ENCODE data around the gene HEXIM2.
"Not testable (repeated sequence)": the region's sequence is repeated elsewhere in the genome, so short reads cannot be mapped to it uniquely, and the experiment has no call there.

Gene HEXIM2

DNA sequence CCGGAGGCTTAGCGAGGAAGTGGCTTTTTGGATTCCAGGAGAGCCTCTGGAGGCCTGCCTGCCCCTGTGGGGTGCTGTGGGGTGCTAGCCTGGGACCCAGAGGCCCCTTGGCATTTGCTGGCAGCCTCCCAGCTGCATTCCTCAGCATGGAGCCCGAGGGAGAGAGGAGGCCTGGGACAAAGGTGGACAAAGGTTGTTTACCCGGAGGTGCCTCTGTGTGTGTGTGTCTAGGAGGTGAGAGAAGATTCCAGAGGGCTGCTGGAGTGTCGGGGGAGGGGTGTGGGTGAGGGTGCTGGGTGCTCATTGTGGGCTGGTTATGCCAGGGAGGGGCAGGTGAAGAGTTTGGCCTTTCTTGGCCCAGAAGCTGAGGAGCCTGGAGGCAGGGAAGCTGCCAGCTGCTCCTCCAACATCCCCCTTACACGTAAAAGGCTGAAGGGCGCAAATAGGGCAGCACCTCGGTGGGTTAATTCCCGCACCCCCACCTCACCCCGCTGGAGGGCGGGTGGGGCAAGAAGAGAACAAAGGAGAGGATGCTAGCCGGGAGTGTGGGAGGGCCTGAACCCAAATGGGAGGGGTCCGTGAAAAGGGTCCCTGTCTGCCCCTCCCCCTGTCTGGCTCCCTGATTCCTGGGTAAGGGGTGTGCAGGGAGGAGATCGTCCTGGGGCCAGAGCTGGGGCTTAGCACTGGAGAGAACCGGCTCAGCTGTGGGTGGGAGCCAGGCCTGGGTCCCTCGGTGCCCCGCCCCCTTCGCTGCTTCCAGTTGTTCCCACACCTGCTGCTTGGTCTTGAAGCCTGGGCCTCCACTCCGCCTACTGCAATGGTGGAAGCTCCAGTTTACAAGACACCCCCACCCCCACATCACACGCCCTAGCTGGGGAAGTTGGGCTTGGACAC is 9.9 kb downstream of the HEXIM2 start:
- no peak for DNase-seq

DNA sequence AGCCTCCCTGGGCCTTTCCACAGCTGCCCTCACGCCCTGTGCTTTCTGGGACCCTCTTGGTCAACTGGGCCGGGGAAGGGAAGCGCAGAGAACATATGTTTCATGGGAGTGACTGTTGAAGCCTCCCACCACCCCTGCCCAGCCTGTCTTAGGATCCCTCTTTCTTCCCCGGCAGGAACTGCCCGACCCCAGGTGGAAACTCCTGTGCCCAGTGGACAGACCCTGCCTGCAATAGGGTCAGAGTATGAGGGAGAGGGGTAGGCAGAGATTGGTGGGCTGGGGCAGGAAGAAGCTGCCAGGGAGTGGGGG is 10.5 kb downstream of the HEXIM2 start:
- no peak for DNase-seq

DNA sequence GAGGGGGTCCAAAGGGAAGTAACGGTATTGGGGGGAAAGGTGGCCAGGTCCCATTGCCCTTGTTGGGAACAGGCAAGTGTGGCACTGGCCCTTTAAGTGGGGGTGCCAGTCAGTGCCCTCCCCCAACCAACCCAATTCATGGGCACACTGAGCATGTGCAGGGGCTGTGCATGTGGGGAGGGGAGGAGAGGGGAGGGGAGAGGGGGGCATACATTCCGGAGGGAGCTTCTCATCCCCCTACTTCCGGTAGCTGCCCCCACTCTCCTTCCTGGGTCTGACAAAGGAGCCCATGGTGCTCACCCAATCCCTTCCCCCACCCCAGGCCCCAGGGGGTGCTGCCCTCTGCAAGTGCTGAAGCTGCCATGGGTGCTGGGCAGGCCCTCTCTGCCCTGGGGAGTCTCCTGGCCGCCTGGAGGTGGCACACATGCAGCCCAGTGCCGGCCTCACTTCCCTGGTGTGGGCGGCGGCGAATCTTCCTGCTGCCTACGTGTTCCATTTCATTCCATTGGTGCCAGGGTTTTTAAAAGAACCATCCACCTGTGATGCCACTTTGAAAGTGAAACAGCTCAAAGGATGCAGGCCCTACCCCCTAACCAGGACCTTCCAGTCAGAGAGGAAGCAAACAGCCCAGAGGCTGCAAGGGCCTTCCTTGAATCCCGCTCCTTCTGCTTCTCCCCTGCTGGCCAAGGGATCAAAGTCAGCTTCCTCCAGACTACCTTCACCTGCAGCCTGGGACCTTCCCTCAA is 11.0 kb downstream of the HEXIM2 start:
- no peak for DNase-seq

DNA sequence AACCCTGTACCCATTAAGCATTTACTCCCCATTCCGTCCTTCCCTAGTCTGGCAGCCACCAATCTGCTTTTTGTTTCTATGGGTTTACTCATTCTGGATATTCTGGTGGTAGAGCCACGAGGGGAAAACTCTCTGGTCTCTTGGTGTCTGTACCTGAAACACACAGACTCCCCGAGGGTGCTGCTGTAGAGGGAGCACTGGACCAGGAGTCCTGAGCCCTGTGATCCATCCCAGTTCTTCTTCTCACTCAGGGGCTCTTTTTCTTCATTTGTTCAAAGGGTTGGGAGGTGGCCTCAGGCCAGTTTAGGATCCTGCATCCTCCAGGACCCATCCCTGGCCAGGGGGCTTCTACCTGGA is 14.1 kb downstream of the HEXIM2 start:
- no peak for DNase-seq

DNA sequence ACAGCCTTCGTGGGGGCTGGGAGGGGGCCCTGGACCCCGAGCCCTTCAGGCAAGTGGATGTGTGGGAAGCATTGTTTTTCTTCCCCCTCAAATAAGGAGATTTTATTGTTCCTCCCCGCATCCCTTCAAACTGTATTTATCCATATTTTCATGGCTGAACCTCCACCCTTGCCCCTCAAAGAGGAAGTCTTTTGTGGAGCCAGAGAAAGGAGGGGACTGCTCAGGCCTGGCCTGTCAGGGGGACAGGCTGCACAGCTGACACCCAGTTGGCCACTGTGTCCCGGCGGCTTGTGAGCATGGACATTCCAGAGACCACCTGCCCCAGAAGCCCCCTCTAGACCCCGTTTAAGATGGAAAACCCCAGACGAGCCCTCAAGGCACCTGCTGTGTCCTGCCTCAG is 15.9 kb downstream of the HEXIM2 start:
- no peak for DNase-seq

DNA sequence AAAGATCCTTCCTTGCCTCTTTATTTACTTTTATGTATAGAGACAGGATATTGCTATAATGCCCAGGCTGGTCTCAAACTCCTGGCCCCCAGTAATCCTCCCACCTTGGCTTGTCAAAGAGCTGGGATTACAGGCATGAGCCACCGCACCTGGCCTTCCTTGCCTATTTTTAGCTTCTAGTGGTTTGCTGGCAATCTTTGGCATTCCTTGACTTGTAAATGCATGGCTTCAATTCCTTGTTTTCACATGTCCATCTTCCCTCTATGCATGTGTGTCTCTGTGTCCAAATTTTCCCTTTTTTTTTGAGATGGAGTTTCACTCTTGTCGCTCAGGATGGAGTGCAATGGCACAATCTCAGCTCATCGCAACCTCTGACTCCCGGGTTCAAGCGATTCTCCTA is 22.5 kb downstream of the HEXIM2 start:
- no peak for DNase-seq

DNA sequence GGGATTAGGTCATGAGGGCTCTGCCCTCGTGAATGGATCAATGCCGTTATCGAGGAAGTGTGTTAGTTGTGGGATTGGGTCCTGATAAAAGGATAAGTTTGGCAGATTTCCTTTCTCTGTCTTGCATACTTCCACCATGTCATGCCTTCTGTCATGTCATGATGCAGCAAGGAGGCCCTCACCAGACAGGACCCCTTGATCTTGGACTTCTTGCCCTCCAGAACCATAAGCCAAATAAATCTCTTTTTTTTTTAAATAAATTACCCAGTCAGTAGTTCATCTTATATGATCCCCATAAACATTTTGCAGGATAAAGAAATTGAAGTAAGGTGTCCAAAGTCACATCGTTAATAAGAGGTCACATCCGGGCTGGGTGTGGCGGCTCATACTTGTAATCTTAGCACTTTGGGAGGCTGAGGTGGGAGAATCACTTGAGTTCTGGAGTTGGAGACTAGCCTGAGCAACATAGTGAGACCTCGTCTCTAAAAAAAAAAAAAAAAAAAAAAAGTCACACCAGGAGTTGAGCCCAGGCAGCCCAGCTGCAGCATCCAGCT is 25.2 kb downstream of the HEXIM2 start:
- DNase-seq, result no peak

DNA sequence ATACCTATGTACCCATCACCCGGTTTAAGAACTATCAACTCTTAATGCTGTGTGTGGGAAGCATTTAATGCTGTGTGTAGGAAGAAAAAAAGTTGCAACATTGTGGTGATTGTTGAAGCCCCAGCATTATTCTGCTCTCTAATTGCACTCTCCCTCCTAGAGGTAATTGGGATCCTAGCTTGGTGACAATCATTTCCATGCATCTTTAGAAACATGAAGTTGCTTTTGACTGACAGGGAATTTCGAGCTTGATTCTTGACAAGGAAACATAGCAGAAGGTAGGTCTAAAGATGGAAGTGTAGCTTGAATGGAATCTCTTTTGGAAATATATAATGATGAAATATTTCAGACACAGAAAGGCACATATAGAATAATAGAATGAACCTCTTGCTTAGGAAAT is 27.3 kb downstream of the HEXIM2 start:
- DNase-seq, result no peak

DNA sequence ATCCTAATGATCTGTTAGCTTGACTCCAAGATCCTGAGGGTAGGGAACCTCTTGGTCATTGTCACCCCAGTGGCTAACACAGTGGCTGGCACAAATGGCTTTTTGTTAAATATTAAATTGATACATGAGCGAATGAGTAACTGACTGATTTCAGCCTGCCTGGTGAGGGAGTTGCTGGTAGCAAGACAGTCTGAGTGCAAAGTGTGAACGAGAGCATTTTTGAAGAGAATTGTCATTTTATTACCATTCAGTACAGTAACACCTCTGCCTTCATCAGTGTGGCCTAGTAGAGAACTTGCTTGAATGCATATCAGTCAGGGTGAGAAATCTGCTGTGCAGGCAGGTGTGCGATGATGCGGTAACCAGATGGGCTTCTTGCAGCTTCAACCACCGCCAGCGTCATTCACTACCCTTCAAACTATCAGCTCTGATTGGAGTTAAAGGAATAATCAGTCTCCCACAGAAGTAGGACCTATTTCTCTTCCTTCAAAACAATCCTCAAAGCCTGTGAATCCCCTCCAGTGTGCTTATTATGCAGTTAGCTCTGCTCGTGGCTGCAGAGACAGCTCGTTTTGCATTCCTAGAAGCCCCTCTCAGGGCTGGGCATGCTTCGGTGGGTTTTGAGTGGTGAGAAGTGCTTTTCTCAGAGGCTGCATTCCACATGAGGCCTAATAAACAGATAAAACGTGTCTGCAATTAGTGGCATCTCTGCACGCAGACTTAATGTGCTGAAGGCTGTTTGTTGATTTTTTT is 29.0 kb downstream of the HEXIM2 start:
- DNase-seq, result no peak

DNA sequence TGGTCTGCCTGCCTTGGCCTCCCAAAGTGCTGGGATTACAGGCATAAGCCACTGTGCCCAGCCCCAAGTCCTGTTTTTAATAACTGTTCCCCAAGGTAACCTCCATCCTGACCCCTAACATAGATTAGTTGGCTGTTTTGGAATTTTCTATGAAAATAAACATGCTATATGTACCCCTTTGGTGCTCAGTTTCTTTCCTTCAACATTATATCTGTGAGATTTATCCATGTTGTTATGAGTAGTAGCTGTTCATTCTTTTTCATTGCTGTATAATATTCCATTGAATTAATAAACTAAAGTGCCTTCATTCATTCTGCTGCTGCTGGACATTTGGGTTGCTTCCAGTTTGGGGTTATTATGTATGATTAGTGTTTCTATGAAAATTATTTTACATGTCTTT is 33.7 kb downstream of the HEXIM2 start:
- DNase-seq, result no peak

DNA sequence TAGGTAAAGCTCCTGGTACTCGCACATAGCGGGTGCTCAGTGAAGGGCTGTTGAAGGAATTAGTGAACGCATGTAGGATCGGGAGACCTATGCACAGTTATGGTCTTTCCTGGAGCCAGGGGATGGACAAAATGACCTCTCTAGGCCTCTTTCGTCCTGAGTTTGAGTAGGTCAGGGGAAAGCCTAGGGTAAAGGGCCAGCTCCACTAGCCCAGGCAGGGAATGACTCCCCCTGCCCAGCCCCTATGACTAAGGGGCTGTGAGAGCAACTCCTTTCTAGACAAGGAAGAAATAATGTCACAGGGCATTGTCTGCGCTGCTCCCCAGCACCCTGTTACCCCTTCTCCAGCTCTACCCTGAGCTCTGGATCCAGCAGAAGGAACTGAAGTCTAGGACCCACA is 35.4 kb downstream of the HEXIM2 start:
- DNase-seq, result no peak

DNA sequence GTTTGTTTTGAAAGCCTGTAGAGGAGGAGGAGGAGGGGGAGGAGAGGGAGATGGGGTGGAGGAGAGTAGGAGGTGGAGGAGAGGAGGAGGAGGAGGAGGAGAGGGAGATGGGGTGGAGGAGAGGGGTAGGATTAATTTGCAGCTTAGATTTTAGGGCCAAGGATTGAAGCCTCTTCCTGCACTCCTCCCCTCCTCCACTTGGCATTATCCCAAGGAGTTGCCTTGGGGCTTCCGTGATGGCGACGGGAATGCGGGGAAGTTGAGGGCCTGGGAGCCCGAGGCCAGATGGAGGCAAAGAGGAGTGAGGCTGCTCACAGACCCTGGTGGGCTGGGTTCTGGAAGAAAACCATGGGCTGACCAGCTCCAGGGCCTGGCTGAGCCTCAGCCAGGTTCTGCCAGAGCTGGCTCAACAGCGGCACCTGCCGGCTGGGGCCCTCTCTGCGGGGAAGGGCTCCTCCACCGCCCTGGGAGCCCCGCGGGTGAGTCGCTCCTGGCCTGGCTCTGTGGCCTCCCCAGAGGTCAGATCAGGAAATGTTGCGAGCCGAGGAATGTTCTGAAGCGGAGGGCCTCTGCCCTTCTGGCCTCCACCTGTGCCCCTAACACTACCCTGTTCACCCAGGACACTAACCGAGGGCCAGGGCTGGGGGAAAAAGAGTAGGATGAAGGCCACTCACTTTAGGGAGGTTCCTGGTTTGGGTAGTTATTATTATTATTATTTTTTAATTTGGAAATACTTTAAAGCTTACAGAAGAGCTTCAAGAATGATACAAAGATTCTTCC is 36.1 kb downstream of the HEXIM2 start:
- no peak for DNase-seq

DNA sequence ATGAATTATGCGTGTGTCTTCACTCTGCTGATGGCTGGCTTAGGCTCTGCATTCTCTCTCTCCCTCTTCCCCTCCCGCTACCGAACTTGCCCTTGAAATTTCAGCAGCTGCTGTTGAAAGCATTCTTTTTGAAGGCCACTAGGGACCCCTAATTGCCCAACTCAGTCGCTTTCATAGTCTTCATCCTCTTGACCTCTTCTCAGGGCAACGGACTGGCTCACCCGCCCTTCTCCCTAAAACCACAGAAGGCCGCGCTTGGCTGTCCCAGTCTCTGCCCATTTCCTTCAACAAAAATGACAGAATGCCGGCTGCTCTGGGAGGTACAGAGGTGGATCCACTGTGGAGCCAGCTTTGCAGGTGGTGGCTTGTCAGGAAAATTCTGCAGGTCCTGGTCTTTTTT is 39.0 kb downstream of the HEXIM2 start:
- no peak for DNase-seq

DNA sequence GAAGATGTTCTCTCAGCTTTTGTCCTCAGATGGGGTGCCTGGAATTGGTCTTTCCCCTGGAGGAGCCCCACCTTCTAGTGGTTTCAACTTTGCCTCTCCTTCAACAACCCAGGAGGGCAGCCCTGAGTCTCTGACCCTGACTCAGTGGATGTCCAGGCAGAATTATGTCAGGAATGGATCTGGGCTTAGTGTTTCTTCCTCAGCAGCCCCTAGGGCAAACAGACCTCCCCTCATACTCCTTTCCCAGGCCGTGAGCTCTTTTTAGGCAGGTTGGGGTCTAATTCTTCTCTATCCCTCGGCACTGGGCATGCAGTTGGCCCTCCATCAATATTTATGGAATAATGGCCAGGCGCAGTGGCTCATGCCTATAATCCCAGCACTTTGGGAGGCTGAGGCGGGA is 39.8 kb downstream of the HEXIM2 start:
- no peak for DNase-seq

DNA sequence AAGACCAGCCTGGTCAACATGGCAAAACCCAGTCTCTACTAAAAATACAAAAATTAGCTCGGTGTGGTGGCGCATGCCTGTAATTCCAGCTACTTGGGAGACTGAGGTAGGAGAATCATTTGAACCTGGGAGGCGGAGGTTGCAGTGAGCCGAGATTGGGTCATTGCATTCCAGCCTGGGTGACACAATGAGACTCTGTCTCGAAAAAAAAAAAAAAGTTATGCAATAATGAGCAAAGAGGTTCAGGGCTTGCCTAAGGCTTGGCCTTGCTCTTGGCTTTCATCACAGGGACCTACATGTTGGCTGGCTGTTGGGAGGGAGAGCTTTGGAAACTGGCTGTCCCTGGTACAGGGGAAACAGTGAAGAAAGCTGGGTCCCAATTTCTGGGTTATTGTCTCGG is 40.2 kb downstream of the HEXIM2 start:
- not testable (repeated sequence) for DNase-seq

DNA sequence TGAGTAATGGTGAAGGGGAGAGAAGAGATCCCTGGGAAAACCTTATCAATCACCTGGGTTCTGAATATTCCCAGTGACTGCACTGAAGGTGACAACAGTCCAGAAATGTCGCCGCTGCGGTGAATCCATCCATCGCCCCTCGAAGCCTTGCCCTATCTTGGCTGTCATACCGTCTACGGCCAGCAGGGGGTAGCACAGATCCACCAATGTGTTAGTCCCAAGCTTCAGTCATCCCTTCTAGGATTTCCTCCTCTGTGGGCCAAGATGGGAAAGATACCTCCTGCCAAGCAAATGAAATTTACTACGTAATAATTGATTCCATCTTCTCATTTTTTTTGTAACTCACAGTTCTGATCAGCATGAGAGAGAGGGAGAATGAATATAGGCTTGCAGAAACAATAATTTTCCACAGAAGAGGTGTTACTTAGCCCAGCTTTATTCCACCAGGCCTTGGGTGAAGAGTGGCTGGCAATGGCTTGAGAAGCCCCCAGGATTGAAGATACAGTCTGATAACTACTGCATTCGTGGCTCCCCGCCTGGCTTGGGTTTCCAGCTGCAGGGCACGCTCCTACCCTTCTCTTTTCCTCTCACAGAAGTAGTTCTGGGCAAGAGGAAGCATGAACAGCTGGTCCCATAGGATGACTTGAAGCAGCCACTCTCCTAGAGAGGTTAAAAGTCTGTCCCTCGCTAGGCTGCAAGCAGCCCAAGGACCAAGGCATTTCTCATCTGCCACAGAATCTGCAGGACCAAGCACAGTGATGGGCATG is 57.4 kb downstream of the HEXIM2 start:
- DNase-seq, result peak; percentile 55

Data from NCI-H1048 (cell line).